ENCODE measurements around the gene GRID2IP. TPM values are rescaled to one million over a fixed set of nuclear protein-coding genes. Genes with fewer than 3 reads are reported as not detected.
A peak's percentile ranks its signal among the peaks of the same experiment; 100 is the strongest.

Gene GRID2IP
- total and polyA plus RNA-seq, 10 of the 15 experiments (the other 5 are each of a cell fraction or from before 2014, with no cell fraction given), result not detected

DNA sequence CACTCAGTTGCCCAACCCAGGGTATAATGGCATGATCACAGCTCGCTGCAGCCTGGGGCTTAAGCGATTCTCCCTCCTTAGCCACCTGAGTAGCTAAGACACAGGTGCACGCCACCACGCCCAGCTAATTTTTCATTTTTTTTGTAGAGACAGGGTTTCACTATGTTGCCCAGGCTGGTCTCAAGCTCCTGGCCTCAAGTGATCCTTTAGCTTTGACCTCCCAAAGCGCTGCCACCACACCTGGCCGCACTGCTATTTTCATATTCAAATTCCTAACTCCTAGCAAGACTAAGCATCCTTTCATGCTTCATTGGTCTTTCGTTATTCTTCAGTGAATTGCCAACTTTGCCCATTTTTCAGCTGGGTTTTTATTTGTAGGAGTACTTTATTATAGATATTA lies 73.1 kb downstream of the GRID2IP start:
- Histone ChIP-seq H3K79me2 (ENCODE audit: control insufficient read depth, insufficient read depth, low read length) (peaks cover 83% of the 10 kb centered on the region), H2AFZ (ENCODE audit: control insufficient read depth, low read depth, low read length) (no peak overlapping the region), H4K20me1 (ENCODE audit: control insufficient read depth, insufficient read depth) (peaks cover 6% of the 10 kb centered on the region), H3K9me3 (replicated peaks; ENCODE audit: control insufficient read depth, insufficient read depth, low read length) (no peaks in the 10 kb centered on the region), H3K27me3 (replicated peaks in 1 of 2; ENCODE audit: control insufficient read depth in 2 of 2, insufficient read depth in 2 of 2, low read length in 1 of 2) (no peaks in the 10 kb centered on the region), H3K36me3 (ENCODE audit: control insufficient read depth in 2 of 2, insufficient read depth in 2 of 2, low read length in 1 of 2) (peaks cover 0 to 20% of the 10 kb centered on the region in 2 experiments), H3K9ac (ENCODE audit: control insufficient read depth, insufficient read depth, low read length) (no peak overlapping the region), H3K4me3 (no peak overlapping the region), H3K4me1 (ENCODE audit: control insufficient read depth, insufficient read depth, low read length) (peaks cover 28% of the 10 kb centered on the region), H3K4me2 (ENCODE audit: control insufficient read depth, insufficient read depth) (no peak overlapping the region), H3K27ac (ENCODE audit: control insufficient read depth, insufficient read depth) (no peak overlapping the region)
- SMC1A ChIA-PET (ENCODE audit: uncharacterized antibody, unreplicated experiment), result interaction anchor here (0.6 to 1.5 kb wide), 2 partner anchors 11 to 67 kb away, joined by 3 to 4 read pairs; no protein-coding TSS in a partner anchor
- FAIRE-seq, result no peak
- CTCF ChIA-PET, result interaction anchor here (1.2 to 1.4 kb wide), 2 partner anchors 30 to 481 kb away, joined by 3 to 4 read pairs; no protein-coding TSS in a partner anchor
- in situ Hi-C loops (cut with MboI) (no loop called here), intact Hi-C loops (cut with micrococcal nuclease; ENCODE audit: unreplicated experiment) (no loop called here)
- no TSS peak for BruUV-seq (replicated peaks)
- ATAC-seq, result no peak
- POLR2A ChIA-PET, result no interaction called here
- no peak for DNase-seq (ENCODE audit: low read depth, low spot score)
- RAD21 ChIA-PET (ENCODE audit: unreplicated experiment), result no interaction called here
- 43% methylated on average over 7 of the region's 7 CpGs for WGBS (ENCODE audit: insufficient coverage, insufficient replicate concordance, low lambda C conversion rate, missing lambda C conversion rate)
- TF ChIP-seq RAD21 (IDR thresholded peaks at IDR 0.05; ENCODE audit: insufficient read depth, low read depth, low read length) (no peak), FOXM1 (IDR thresholded peaks at IDR 0.05; ENCODE audit: low read depth, low read length) (no peak), PAX5 (IDR thresholded peaks at IDR 0.05; ENCODE audit: borderline replicate concordance, low read depth, low read length) (no peak), MYB (IDR thresholded peaks at IDR 0.05; ENCODE audit: borderline replicate concordance, low read depth, low read length) (no peak), IKZF2 (IDR thresholded peaks at IDR 0.05) (no peak)

DNA sequence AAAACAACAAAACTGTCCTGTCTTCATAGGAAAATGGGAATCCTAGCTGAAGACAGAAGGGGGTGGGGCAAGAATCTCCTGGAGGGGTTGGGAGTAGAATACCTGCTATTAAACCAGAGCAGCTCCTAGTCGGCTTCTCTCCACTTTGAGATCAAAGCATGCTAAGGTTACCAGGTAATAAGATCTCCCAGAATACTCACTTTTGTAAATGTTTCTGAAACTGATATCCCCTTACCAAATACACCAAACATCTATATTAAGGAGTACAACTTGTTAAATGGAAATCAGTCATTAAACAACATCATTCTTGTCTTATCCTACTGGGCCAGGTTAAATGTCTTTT lies 74.0 kb downstream of the GRID2IP start:
- BruUV-seq (replicated peaks), result no TSS peak
- Histone ChIP-seq H3K79me2 (ENCODE audit: control insufficient read depth, insufficient read depth, low read length) (peaks cover 74% of the 10 kb centered on the region), H2AFZ (ENCODE audit: control insufficient read depth, low read depth, low read length) (no peak overlapping the region), H3K4me3 (no peak overlapping the region), H3K27me3 (replicated peaks in 1 of 2; ENCODE audit: control insufficient read depth in 2 of 2, insufficient read depth in 2 of 2, low read length in 1 of 2) (no peaks in the 10 kb centered on the region), H3K9me3 (replicated peaks; ENCODE audit: control insufficient read depth, insufficient read depth, low read length) (no peaks in the 10 kb centered on the region), H4K20me1 (ENCODE audit: control insufficient read depth, insufficient read depth) (peaks cover 6% of the 10 kb centered on the region), H3K27ac (ENCODE audit: control insufficient read depth, insufficient read depth) (no peak overlapping the region), H3K4me1 (ENCODE audit: control insufficient read depth, insufficient read depth, low read length) (peaks cover 27% of the 10 kb centered on the region), H3K4me2 (ENCODE audit: control insufficient read depth, insufficient read depth) (0 out of 2 replicates have a peak overlapping the region, but pooled peaks have one; percentile 35), H3K36me3 (ENCODE audit: control insufficient read depth in 2 of 2, insufficient read depth in 2 of 2, low read length in 1 of 2) (peaks cover 2 to 24% of the 10 kb centered on the region in 2 experiments), H3K9ac (ENCODE audit: control insufficient read depth, insufficient read depth, low read length) (no peak overlapping the region)
- POLR2A ChIA-PET, result no interaction called here
- DNase-seq (ENCODE audit: low read depth, low spot score) (no peak), ATAC-seq (no peak), FAIRE-seq (no peak)
- intact Hi-C loops (cut with micrococcal nuclease; ENCODE audit: unreplicated experiment) (no loop called here), in situ Hi-C loops (cut with MboI) (no loop called here)
- RAD21 ChIA-PET (ENCODE audit: unreplicated experiment), result no interaction called here
- SMC1A ChIA-PET (ENCODE audit: uncharacterized antibody, unreplicated experiment), result interaction anchor here (1.3 to 1.5 kb wide), 2 partner anchors 10 to 39 kb away, joined by 4 to 5 read pairs; no protein-coding TSS in a partner anchor
- CTCF ChIA-PET, result interaction anchor here (0.5 to 1.1 kb wide), 2 partner anchors 24 to 98 kb away, joined by 3 to 4 read pairs; no protein-coding TSS in a partner anchor
- 76% methylated on average over 1 of the region's 1 CpG for WGBS (ENCODE audit: insufficient coverage, insufficient replicate concordance, low lambda C conversion rate, missing lambda C conversion rate)
- no peak for TF ChIP-seq POU2F2 (IDR thresholded peaks at IDR 0.05; ENCODE audit: borderline replicate concordance, low read depth, low read length)
- no peak for TF ChIP-seq SP1 (IDR thresholded peaks at IDR 0.05; ENCODE audit: low read depth, low read length)
- TF ChIP-seq, protein P1, sequence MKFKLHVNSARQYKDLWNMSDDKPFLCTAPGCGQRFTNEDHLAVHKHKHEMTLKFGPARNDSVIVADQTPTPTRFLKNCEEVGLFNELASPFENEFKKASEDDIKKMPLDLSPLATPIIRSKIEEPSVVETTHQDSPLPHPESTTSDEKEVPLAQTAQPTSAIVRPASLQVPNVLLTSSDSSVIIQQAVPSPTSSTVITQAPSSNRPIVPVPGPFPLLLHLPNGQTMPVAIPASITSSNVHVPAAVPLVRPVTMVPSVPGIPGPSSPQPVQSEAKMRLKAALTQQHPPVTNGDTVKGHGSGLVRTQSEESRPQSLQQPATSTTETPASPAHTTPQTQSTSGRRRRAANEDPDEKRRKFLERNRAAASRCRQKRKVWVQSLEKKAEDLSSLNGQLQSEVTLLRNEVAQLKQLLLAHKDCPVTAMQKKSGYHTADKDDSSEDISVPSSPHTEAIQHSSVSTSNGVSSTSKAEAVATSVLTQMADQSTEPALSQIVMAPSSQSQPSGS (IDR thresholded peaks at IDR 0.05; ENCODE audit: low read length), result no peak
- no peak for TF ChIP-seq MAX (IDR thresholded peaks at IDR 0.05; ENCODE audit: low read depth, low read length)
- TF ChIP-seq E2F4 (IDR thresholded peaks at IDR 0.05; ENCODE audit: low read depth, low read length), result no peak
- no peak for TF ChIP-seq ZNF622 (IDR thresholded peaks at IDR 0.05)
- TF ChIP-seq SIX5 (IDR thresholded peaks at IDR 0.05; ENCODE audit: low read depth, low read length, severe bottlenecking), result no peak
- no peak for TF ChIP-seq SMAD1 (IDR thresholded peaks at IDR 0.05; ENCODE audit: low read depth, partially characterized antibody)
- TF ChIP-seq MTA3 (IDR thresholded peaks at IDR 0.05; ENCODE audit: borderline replicate concordance, low read length), result no peak
- no peak for TF ChIP-seq LARP7 (IDR thresholded peaks at IDR 0.05)

Data from GM12878 (cell line).